Effector CD4-positive, alpha-beta T cell (primary cell): ENCODE measurements around the gene TNPO3.

Source experiments
- DNase-seq: peaks from one replicate; pipeline ENCODE4 v3.0.0-alpha.2; 2020

TNPO3 gene

GRCh38 chr7:128904381-128905197, 150.3 kb downstream of the TNPO3 start:
- peak; percentile 17 for DNase-seq
